ENCODE results near the gene CLK3. TPM values are rescaled to one million over a fixed set of nuclear protein-coding genes. Genes with fewer than 3 reads are reported as not detected.

The CLK3 gene
- total and polyA plus RNA-seq, 2 of the 13 experiments (the other 11 are each of a cell fraction or from before 2014, with no cell fraction given), result 41.5 to 82.0 TPM

- TF ChIP-seq ARID4A (CRISPR knock-in tag; IDR thresholded peaks at IDR 0.05; ENCODE audit: borderline replicate concordance) (peak; percentile 51; the same call in 1 of the 2 replicates), ZNF33B (CRISPR knock-in tag; IDR thresholded peaks at IDR 0.05) (no peak), ZNF350 (CRISPR knock-in tag; IDR thresholded peaks at IDR 0.05; ENCODE audit: borderline replicate concordance, low read depth) (peak; percentile 23; the same call in 1 of the 2 replicates), ZNF788 (CRISPR knock-in tag; IDR thresholded peaks at IDR 0.05; ENCODE audit: borderline replicate concordance) (0 out of 2 replicates have a peak, but pooled peaks have one; percentile 13), HOXA3 (CRISPR knock-in tag; IDR thresholded peaks at IDR 0.05) (peak; percentile 17; the same call in 1 of the 2 replicates), TEAD3 (CRISPR knock-in tag; optimal IDR thresholded peaks at IDR 0.05; ENCODE audit: borderline replicate concordance) (peak; percentile 4), CSRNP1 (CRISPR knock-in tag; IDR thresholded peaks at IDR 0.05) (no peak; the same call in 1 of the 2 replicates), IRF2 (CRISPR knock-in tag; IDR thresholded peaks at IDR 0.05) (0 out of 2 replicates have a peak, but pooled peaks have one; percentile 27), PHF21A (CRISPR knock-in tag; IDR thresholded peaks at IDR 0.05) (peak; percentile 32; the same call in 1 of the 2 replicates), ZSCAN29 (CRISPR knock-in tag; conservative IDR thresholded peaks at IDR 0.05) (no peak)
- TF ChIP-seq, protein P1, sequence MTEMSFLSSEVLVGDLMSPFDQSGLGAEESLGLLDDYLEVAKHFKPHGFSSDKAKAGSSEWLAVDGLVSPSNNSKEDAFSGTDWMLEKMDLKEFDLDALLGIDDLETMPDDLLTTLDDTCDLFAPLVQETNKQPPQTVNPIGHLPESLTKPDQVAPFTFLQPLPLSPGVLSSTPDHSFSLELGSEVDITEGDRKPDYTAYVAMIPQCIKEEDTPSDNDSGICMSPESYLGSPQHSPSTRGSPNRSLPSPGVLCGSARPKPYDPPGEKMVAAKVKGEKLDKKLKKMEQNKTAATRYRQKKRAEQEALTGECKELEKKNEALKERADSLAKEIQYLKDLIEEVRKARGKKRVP (CRISPR knock-in tag; IDR thresholded peaks at IDR 0.05), result peak in 1 of 2 experiments; percentile 83; a peak in 2 of 4 replicates
These were observed 15.8 kb downstream of the CLK3 start (continued) for GRCh38 chr15:74631408-74631807.
